IMR-90 (cell line): Measurements from ENCODE around the gene CPTP. TPM values are rescaled to one million over a fixed set of nuclear protein-coding genes. Genes with fewer than 3 reads are reported as not detected.

Experiments used
- ATAC-seq: fragments of 200-7000 bp; cut with Tn5 transposase; 2 replicates; pipeline ENCODE4 v1.9.1; 2020; ENCODE audit warnings: low read depth, mild to moderate bottlenecking, moderate library complexity
- BruUV-seq: library from RNA; stranded (reverse); fragments of 400-500 nt; replicated peaks from 2 replicates; lab custom pipeline; 2021; lab: Mats Ljungman, UMichigan
- CTCF ChIA-PET: fragments of 300-600 bp; formaldehyde crosslinking; extraction: SDS; loops from one replicate; lab custom pipeline; 2021; ENCODE audit warnings: antibody characterized with exemption; lab: Yijun Ruan, JAX
- POLR2A ChIA-PET: fragments of 300-600 bp; sonication (Branson Sonifier 250); formaldehyde crosslinking; loops from one replicate; lab custom pipeline; 2022; ENCODE audit warnings: antibody characterized with exemption; ENCODE audit not compliant: unreplicated experiment; lab: Charles Lee
- DNase-seq: peaks from one replicate; pipeline ENCODE4 v3.0.0; 2013
- H2AFZ ChIP-seq: replicated peaks from 2 replicates; pipeline ENCODE3; 2013; ENCODE audit warnings: low read length, mild to moderate bottlenecking; ENCODE audit not compliant: poor library complexity
- H2AK5ac ChIP-seq: 2 replicates; pipeline ENCODE4 v1.6.1; 2013; ENCODE audit warnings: low read depth, low read length, inconsistent platforms
- H2AK9ac ChIP-seq: replicated peaks from 2 replicates; pipeline ENCODE3; 2013; ENCODE audit warnings: mild to moderate bottlenecking, low read depth, low read length, moderate library complexity; ENCODE audit not compliant: poor library complexity
- H2BK120ac ChIP-seq: 2 replicates; pipeline ENCODE4 v1.6.1; 2013; ENCODE audit warnings: low read depth, low read length, inconsistent platforms
- H2BK15ac ChIP-seq: 3 replicates; pipeline ENCODE4 v1.6.1; 2013; ENCODE audit warnings: low read depth, low read length, inconsistent platforms
- H2BK20ac ChIP-seq: 2 replicates; pipeline ENCODE4 v1.6.1; 2013; ENCODE audit warnings: low read depth, mild to moderate bottlenecking, inconsistent platforms, low read length, moderate library complexity
- H2BK5ac ChIP-seq: 2 replicates; pipeline ENCODE4 v1.6.1; 2013; ENCODE audit warnings: mild to moderate bottlenecking, low read depth, low read length, inconsistent platforms; ENCODE audit not compliant: poor library complexity, severe bottlenecking
- H3K14ac ChIP-seq: replicated peaks from 2 replicates; pipeline ENCODE4 v1.6.1; 2013; ENCODE audit warnings: low read depth, low read length, inconsistent platforms
- H3K18ac ChIP-seq: 2 replicates; pipeline ENCODE4 v1.6.1; 2013; ENCODE audit warnings: low read depth, low read length, control low read depth
- H3K23ac ChIP-seq: 2 replicates; pipeline ENCODE4 v1.6.1; 2013; ENCODE audit warnings: low read depth, low read length, inconsistent platforms
- H3K27ac ChIP-seq: 2 replicates; pipeline ENCODE4 v1.5.1; 2013; ENCODE audit warnings: mild to moderate bottlenecking, control low read depth, low read length; ENCODE audit not compliant: insufficient read depth
- H3K27me3 ChIP-seq: 2 replicates; pipeline ENCODE4 v1.6.1; 2013; ENCODE audit warnings: low read length; ENCODE audit not compliant: control insufficient read depth, insufficient read depth
- H3K36me3 ChIP-seq: 2 replicates; pipeline ENCODE4 v1.6.1; 2013; ENCODE audit warnings: low read length, mixed read lengths; ENCODE audit not compliant: control insufficient read depth, insufficient read depth
- H3K4ac ChIP-seq: 2 replicates; pipeline ENCODE4 v1.6.1; 2013; ENCODE audit warnings: low read depth, low read length, inconsistent platforms
- H3K4me1 ChIP-seq: 2 replicates; pipeline ENCODE4 v1.6.1; 2013; ENCODE audit warnings: low read length, mixed read lengths; ENCODE audit not compliant: control insufficient read depth, insufficient read depth
- H3K4me2 ChIP-seq: 2 replicates; pipeline ENCODE4 v1.6.1; 2013; ENCODE audit warnings: low read depth, mild to moderate bottlenecking, control low read depth, low read length, moderate library complexity
- H3K4me3 ChIP-seq: 2 replicates; pipeline ENCODE4 v1.5.1; 2013; ENCODE audit warnings: low read depth, mild to moderate bottlenecking, control low read depth, low read length, moderate library complexity; ENCODE audit not compliant: insufficient read depth
- H3K56ac ChIP-seq: 2 replicates; pipeline ENCODE4 v1.6.1; 2013; ENCODE audit warnings: low read length, inconsistent platforms; ENCODE audit not compliant: insufficient read depth; ENCODE audit errors: extremely low read depth
- H3K79me1 ChIP-seq, 2 experiments: 2 replicates each; pipeline ENCODE4 v1.6.1; 2013; ENCODE audit warnings: low read length in 2 of 2, inconsistent platforms in 1 of 2, low read depth in 1 of 2
- H3K9ac ChIP-seq: 2 replicates; pipeline ENCODE4 v1.6.1; 2013; ENCODE audit warnings: low read depth, low read length, control low read depth
- H3K9me1 ChIP-seq: 2 replicates; pipeline ENCODE4 v1.6.1; 2013; ENCODE audit warnings: low read length, inconsistent platforms; ENCODE audit not compliant: insufficient read depth
- H3K9me3 ChIP-seq: 2 replicates; pipeline ENCODE4 v1.6.1; 2013; ENCODE audit warnings: low read length; ENCODE audit not compliant: control insufficient read depth, insufficient read depth
- H4K20me1 ChIP-seq: 2 replicates; pipeline ENCODE4 v1.6.1; 2013; ENCODE audit warnings: low read length, inconsistent platforms; ENCODE audit not compliant: insufficient read depth
- H4K5ac ChIP-seq: 2 replicates; pipeline ENCODE4 v1.6.1; 2013; ENCODE audit warnings: mild to moderate bottlenecking, low read depth, low read length, control low read depth
- H4K8ac ChIP-seq, 2 experiments: 2 replicates each; pipeline ENCODE4 v1.6.1; 2013; ENCODE audit warnings: low read depth in 2 of 2, low read length in 2 of 2, control low read depth in 1 of 2, inconsistent platforms in 1 of 2
- H4K91ac ChIP-seq: 2 replicates; pipeline ENCODE4 v1.6.1; 2013; ENCODE audit warnings: low read depth, low read length, inconsistent platforms; ENCODE audit not compliant: insufficient read depth
- CEBPB ChIP-seq: IDR thresholded peaks from 2 replicates; pipeline ENCODE4 v1.6.1; 2012; ENCODE audit warnings: low read depth, low read length, improper control_type of control experiment
- MAFK ChIP-seq: IDR thresholded peaks from 2 replicates; pipeline ENCODE4 v1.6.1; 2012; ENCODE audit warnings: low read depth, low read length, improper control_type of control experiment
- RFX5 ChIP-seq: IDR thresholded peaks from 2 replicates; pipeline ENCODE4 v1.8.0; 2012; ENCODE audit warnings: low read depth, mild to moderate bottlenecking, low read length, moderate library complexity
- WGBS, 2 experiments: methylation state at CpG; one replicate each; pipeline versions ENCODE4 v1.1.5 to v1.1.7; 2013; ENCODE audit warnings: missing lambda C conversion rate in 2 of 2; ENCODE audit not compliant: insufficient read length in 1 of 2; ENCODE audit errors: extremely low coverage in 2 of 2; 5-methylcytosine and 5-hydroxymethylcytosine counted together
- dilution Hi-C: fragments of 300-500 bp; cut with HindIII; formaldehyde crosslinking; loops from one replicate; pipeline ENCODE4 v1.14.3; 2018; ENCODE audit warnings: low sequenced_read_pairs; ENCODE audit not compliant: unreplicated experiment
- in situ Hi-C: fragments of 300-500 bp; cut with MboI; formaldehyde crosslinking; loops from 3 replicates; pipeline ENCODE4 v1.14.3; 2019; ENCODE audit warnings: low sequenced_read_pairs, inconsistent platforms, mixed read lengths
- intact Hi-C: fragments of 100-400 bp; cut with micrococcal nuclease; formaldehyde crosslinking; loops from 2 replicates; pipeline ENCODE4 v1.10.0; 2022
- polyA plus RNA-seq, 3 experiments: library from polyadenylated mRNA; depleted of rRNA; stranded (reverse); fragments of >200 nt; gene quantifications; 2 replicates each; pipeline ENCODE4 v1.2.3, GENCODE V29; 2012; ENCODE audit warnings: low replicate concordance in 1 of 3
- total RNA-seq: library from RNA; depleted of rRNA; stranded (reverse); fragments of >200 nt; gene quantifications from 2 replicates; pipeline ENCODE4 v1.2.3, GENCODE V29; 2012

Gene CPTP
- total and polyA plus RNA-seq, 2 of the 4 experiments (the other 2 are of a cell fraction): 2.7 to 12.1 TPM

- H3K36me3 ChIP-seq: peaks cover 34% of the 10 kb centered on the region
Measured at GRCh38 chr1:1342584-1343115, 18.0 kb downstream of the CPTP start.

More at GRCh38 chr1:1342584-1343115, 18.0 kb downstream of the CPTP start:
- dilution Hi-C loops: no loop called here
- Histone ChIP-seq H4K8ac (no peak overlapping the region), H3K4me2 (no peak overlapping the region), H3K27me3 (no peaks in the 10 kb centered on the region), H4K20me1 (peaks cover 60% of the 10 kb centered on the region), H2BK120ac (no peak overlapping the region), H2AFZ (no peak overlapping the region), H3K56ac (no peak overlapping the region), H3K9me3 (no peaks in the 10 kb centered on the region), H2AK9ac (no peak overlapping the region), H3K4me3 (no peak overlapping the region), H3K4ac (no peak overlapping the region), H4K5ac (no peak overlapping the region), H3K14ac (no peak overlapping the region), H2BK5ac (no peak overlapping the region), H4K91ac (no peak overlapping the region), H2AK5ac (no peak overlapping the region), H2BK20ac (no peak overlapping the region), H3K23ac (no peak overlapping the region), H3K79me1 (peaks cover 12 to 63% of the 10 kb centered on the region in 2 experiments), H3K9ac (no peak overlapping the region), H3K4me1 (peaks cover 28% of the 10 kb centered on the region), H3K9me1 (peaks cover 13% of the 10 kb centered on the region), H3K27ac (no peak overlapping the region), H2BK15ac (no peak overlapping the region), H3K18ac (no peak overlapping the region)
- WGBS, 2 experiments: 88% methylated on average over 5 of the region's 18 CpGs; no CpG with 5 or more reads in 1 of the 2 experiments
- in situ Hi-C loops: no loop called here
- ATAC-seq: no peak
- CTCF ChIA-PET: no interaction called here
- DNase-seq: no peak
- TF ChIP-seq RFX5 (no peak), CEBPB (no peak), MAFK (no peak)
- POLR2A ChIA-PET: no interaction called here
- no TSS peak for BruUV-seq
- intact Hi-C loops: no loop called here
